H9 (cell line): ENCODE measurements around the gene OLIG1. TPM values are rescaled to one million over a fixed set of nuclear protein-coding genes. Genes with fewer than 3 reads are reported as not detected.

ENCODE experiments used
- DNase-seq: peaks from one replicate; pipeline ENCODE4 v3.0.0-alpha.2; 2017
- H2AFZ ChIP-seq: one replicate; pipeline ENCODE4 v1.6.1; 2013; ENCODE audit warnings: mild to moderate bottlenecking, low read length, control low read depth, moderate library complexity
- H2AK5ac ChIP-seq: 2 replicates; pipeline ENCODE4 v1.6.1; 2013; ENCODE audit warnings: low read length, control low read depth, mixed read lengths; ENCODE audit not compliant: insufficient read length
- H2BK120ac ChIP-seq: one replicate; pipeline ENCODE4 v1.6.1; 2013; ENCODE audit warnings: low read depth, mild to moderate bottlenecking, low read length, control low read depth, inconsistent platforms; ENCODE audit not compliant: poor library complexity, severe bottlenecking
- H2BK12ac ChIP-seq: 2 replicates; pipeline ENCODE4 v1.6.1; 2013; ENCODE audit warnings: low read length, control low read depth, mixed read lengths, low read depth; ENCODE audit not compliant: insufficient read length
- H2BK15ac ChIP-seq: 2 replicates; pipeline ENCODE4 v1.6.1; 2013; ENCODE audit warnings: low read depth, low read length, control low read depth
- H2BK20ac ChIP-seq: one replicate; pipeline ENCODE4 v1.6.1; 2013; ENCODE audit warnings: low read depth, mild to moderate bottlenecking, low read length, control low read depth, inconsistent platforms; ENCODE audit not compliant: poor library complexity, severe bottlenecking
- H2BK5ac ChIP-seq: 2 replicates; pipeline ENCODE4 v1.6.1; 2013; ENCODE audit warnings: low read length, control low read depth, mixed read lengths; ENCODE audit not compliant: insufficient read length
- H3K14ac ChIP-seq: 2 replicates; pipeline ENCODE4 v1.6.1; 2013; ENCODE audit warnings: low read length, control low read depth; ENCODE audit not compliant: insufficient read depth
- H3K18ac ChIP-seq: 2 replicates; pipeline ENCODE4 v1.6.1; 2013; ENCODE audit warnings: low read depth, mild to moderate bottlenecking, mixed read lengths, low read length, control low read depth; ENCODE audit not compliant: insufficient read length
- H3K23ac ChIP-seq: 2 replicates; pipeline ENCODE4 v1.6.1; 2013; ENCODE audit warnings: low read length, control low read depth, mixed read lengths, low read depth; ENCODE audit not compliant: insufficient read length
- H3K23me2 ChIP-seq: 2 replicates; pipeline ENCODE4 v1.6.1; 2013; ENCODE audit warnings: low read depth, mild to moderate bottlenecking, mixed read lengths, low read length, control low read depth; ENCODE audit not compliant: insufficient read length, poor library complexity, severe bottlenecking
- H3K27ac ChIP-seq: 2 replicates; pipeline ENCODE4 v1.5.1; 2013; ENCODE audit warnings: low read length, control low read depth, mixed read lengths, low read depth; ENCODE audit not compliant: insufficient read length
- H3K27me3 ChIP-seq: 2 replicates; pipeline ENCODE4 v1.6.1; 2013; ENCODE audit warnings: low read length, control low read depth, inconsistent platforms; ENCODE audit not compliant: insufficient read depth
- H3K4ac ChIP-seq: 2 replicates; pipeline ENCODE4 v1.6.1; 2013; ENCODE audit warnings: low read depth, mild to moderate bottlenecking, control low read depth, inconsistent platforms, low read length, moderate library complexity
- H3K4me1 ChIP-seq: 2 replicates; pipeline ENCODE4 v1.6.1; 2013; ENCODE audit warnings: low read length, control low read depth, inconsistent platforms; ENCODE audit not compliant: insufficient read depth
- H3K4me2 ChIP-seq: 2 replicates; pipeline ENCODE4 v1.6.1; 2013; ENCODE audit warnings: low read length, control low read depth, mixed read lengths; ENCODE audit not compliant: insufficient read length, insufficient read depth
- H3K56ac ChIP-seq: 2 replicates; pipeline ENCODE4 v1.6.1; 2013; ENCODE audit warnings: low read depth, mild to moderate bottlenecking, mixed read lengths, low read length, control low read depth; ENCODE audit not compliant: insufficient read length
- H3K79me1 ChIP-seq: 2 replicates; pipeline ENCODE4 v1.6.1; 2013; ENCODE audit warnings: low read depth, mild to moderate bottlenecking, moderate library complexity, low read length, control low read depth, inconsistent platforms; ENCODE audit not compliant: insufficient read depth, poor library complexity, severe bottlenecking
- H3K79me2 ChIP-seq: 2 replicates; pipeline ENCODE4 v1.6.1; 2013; ENCODE audit warnings: low read length, control low read depth, inconsistent platforms; ENCODE audit not compliant: insufficient read depth
- H3K9ac ChIP-seq: 2 replicates; pipeline ENCODE4 v1.6.1; 2013; ENCODE audit warnings: low read length, control low read depth, mixed read lengths; ENCODE audit not compliant: insufficient read length; ENCODE audit errors: extremely low read depth
- H3K9me3 ChIP-seq: one replicate; pipeline ENCODE4 v1.6.1; 2013; ENCODE audit warnings: low read depth, low read length, inconsistent platforms; ENCODE audit not compliant: control insufficient read depth
- H3T11ph ChIP-seq: one replicate; pipeline ENCODE4 v1.6.1; 2013; ENCODE audit warnings: mild to moderate bottlenecking, low read length, control low read depth, inconsistent platforms
- H4K20me1 ChIP-seq: one replicate; pipeline ENCODE4 v1.6.1; 2013; ENCODE audit not compliant: control insufficient read depth, insufficient read length, insufficient read depth
- H4K5ac ChIP-seq: 2 replicates; pipeline ENCODE4 v1.6.1; 2013; ENCODE audit warnings: low read depth, mild to moderate bottlenecking, mixed read lengths, low read length, control low read depth; ENCODE audit not compliant: insufficient read length
- H4K8ac ChIP-seq: replicated peaks from 2 replicates; pipeline ENCODE4 v1.6.1; 2013; ENCODE audit warnings: low read length, control low read depth, mixed read lengths, low read depth; ENCODE audit not compliant: insufficient read length
- H4K91ac ChIP-seq: 2 replicates; pipeline ENCODE4 v1.6.1; 2013; ENCODE audit warnings: low read depth, mild to moderate bottlenecking, moderate library complexity, mixed read lengths, low read length, control low read depth; ENCODE audit not compliant: insufficient read length
- H3K27ac Mint-ChIP-seq, 3 experiments: 2 replicates in 2 of 3; 3 replicates in 1 of 3; pipeline ENCODE4 v1.8.0; 2020 to 2021; ENCODE audit warnings: mixed read lengths in 3 of 3, mild to moderate bottlenecking in 1 of 3, moderate library complexity in 1 of 3
- H3K27me3 Mint-ChIP-seq: 2 replicates; pipeline ENCODE4 v1.8.0; 2021; ENCODE audit warnings: low read depth, mild to moderate bottlenecking, moderate library complexity, mixed read lengths
- H3K36me3 Mint-ChIP-seq, 3 experiments: 2 replicates in 2 of 3; 3 replicates in 1 of 3; pipeline ENCODE4 v1.8.0; 2020 to 2021; ENCODE audit warnings: low read depth in 3 of 3, mixed read lengths in 3 of 3; ENCODE audit not compliant: insufficient read depth in 1 of 3
- H3K4me1 Mint-ChIP-seq, 2 experiments: 2 replicates each; pipeline ENCODE4 v1.8.0; 2020; ENCODE audit warnings: mixed read lengths in 2 of 2
- H3K4me3 Mint-ChIP-seq, 2 experiments: 2 replicates in 1 of 2; 3 replicates in 1 of 2; pipeline ENCODE4 v1.8.0; 2020 to 2021; ENCODE audit warnings: mild to moderate bottlenecking in 2 of 2, mixed read lengths in 2 of 2, moderate library complexity in 1 of 2
- H3K9me3 Mint-ChIP-seq, 2 experiments: 2 replicates in 1 of 2; 3 replicates in 1 of 2; pipeline ENCODE4 v1.8.0; 2020; ENCODE audit warnings: mild to moderate bottlenecking in 2 of 2, mixed read lengths in 2 of 2, moderate library complexity in 1 of 2
- CTCF ChIP-seq: fragments of 200-600 bp; sonication (generic); conservative IDR thresholded peaks from 3 replicates; pipeline ENCODE4 v1.8.0; 2021; ENCODE audit warnings: antibody characterized with exemption, mild to moderate bottlenecking
- WGBS: extraction: QIAGEN DNeasy Blood & Tissue Kit; methylation state at CpG from one replicate; pipeline ENCODE4 v1.1.7; 2013; ENCODE audit warnings: missing lambda C conversion rate, low lambda C conversion rate, mixed read lengths; ENCODE audit not compliant: insufficient read length; ENCODE audit errors: extremely low coverage; 5-methylcytosine and 5-hydroxymethylcytosine counted together
- total RNA-seq: library from RNA; stranded (reverse); gene quantifications from 2 replicates; pipeline ENCODE4 v1.2.1, GENCODE V29; 2021

The OLIG1 gene
- total RNA-seq, 1 experiment from 2014 or later: 0.31 TPM

- no peak overlapping the region for H2AK5ac ChIP-seq
- TF ChIP-seq CTCF: no peak
- no peak overlapping the region for H2AFZ ChIP-seq
- H3K18ac ChIP-seq: no peak overlapping the region
- peaks cover 92% of the 10 kb centered on the region for H3K27me3 ChIP-seq
- Mint-ChIP-seq H3K36me3 (no peaks in the 10 kb centered on the region), H3K27me3 (peaks cover 97% of the 10 kb centered on the region), H3K9me3 (no peaks in the 10 kb centered on the region; a peak in 1 of 5 replicates), H3K4me3 (peak overlapping the region in 1 of 2 experiments; percentile 71; a peak in 3 of 5 replicates), H3K27ac (no peak overlapping the region), H3K4me1 (peaks cover 25 to 52% of the 10 kb centered on the region in 2 experiments)
- H3K79me1 ChIP-seq: no peaks in the 10 kb centered on the region
- H4K20me1 ChIP-seq: no peaks in the 10 kb centered on the region
- no peak overlapping the region for H3K4ac ChIP-seq
- peak overlapping the region; percentile 13 for H3K4me2 ChIP-seq
- H3K56ac ChIP-seq: no peak overlapping the region
- H3K23me2 ChIP-seq: peaks cover 15% of the 10 kb centered on the region
- no peak overlapping the region for H2BK5ac ChIP-seq
- no peak overlapping the region for H2BK120ac ChIP-seq
- 100% methylated on average over 1 of the region's 28 CpGs for WGBS
- no peak overlapping the region for H3K9ac ChIP-seq
- H4K5ac ChIP-seq: no peak overlapping the region
- no peak overlapping the region for H4K8ac ChIP-seq
- no peaks in the 10 kb centered on the region for H3K9me3 ChIP-seq
- H3K23ac ChIP-seq: no peak overlapping the region
- H3K14ac ChIP-seq: no peak overlapping the region
- no peak overlapping the region for H2BK12ac ChIP-seq
- H3K4me1 ChIP-seq: no peaks in the 10 kb centered on the region; the same call in 1 of the 2 replicates
- no peak overlapping the region for H3K27ac ChIP-seq
- DNase-seq: peak; percentile 45
- no peak overlapping the region for H4K91ac ChIP-seq
- no peak overlapping the region for H2BK20ac ChIP-seq
- H3K79me2 ChIP-seq: no peaks in the 10 kb centered on the region
- H3T11ph ChIP-seq: no peak overlapping the region
- H2BK15ac ChIP-seq: no peak overlapping the region
These were observed 41.1 kb upstream of the OLIG1 start for GRCh38 chr21:33028773-33029384.
